Measurements from ENCODE around the gene TEAD1. TPM values are rescaled to one million over a fixed set of nuclear protein-coding genes. Genes with fewer than 3 reads are reported as not detected.

Gene TEAD1
- total RNA-seq, 1 experiment from 2014 or later = not detected

DNA sequence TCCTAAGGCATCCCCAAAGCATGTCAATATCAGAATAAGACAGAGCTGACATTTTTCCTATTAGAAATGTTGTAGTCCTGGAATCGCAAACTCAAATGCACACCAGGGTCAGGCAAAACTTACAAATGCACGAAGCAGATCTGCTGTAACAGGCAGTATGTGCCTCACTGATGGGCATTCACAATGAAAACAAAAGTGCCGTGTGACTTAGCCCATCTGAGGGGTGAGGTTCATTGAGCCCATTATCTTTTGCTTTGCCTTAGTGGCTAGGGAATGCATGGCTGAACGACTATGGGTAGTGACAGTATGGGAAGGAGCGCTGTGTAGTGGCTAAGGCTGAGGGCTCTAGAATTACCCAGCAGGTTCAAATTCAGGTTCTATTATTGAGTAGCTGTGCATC lies 291.8 kb downstream of the TEAD1 start:
- H3K9me2 ChIP-seq (replicated peaks; ENCODE audit: insufficient read depth, low read length) = no peaks in the 10 kb centered on the region
- no peaks in the 10 kb centered on the region for H3K27me3 ChIP-seq (ENCODE audit: low read length)
- H4K20me1 ChIP-seq (ENCODE audit: insufficient read depth, low read depth, low read length) = no peaks in the 10 kb centered on the region
- H3K27ac ChIP-seq (ENCODE audit: low read length) = no peak overlapping the region
- H3K4me2 ChIP-seq (ENCODE audit: low read depth, low read length, poor library complexity, severe bottlenecking) = no peak overlapping the region
- no peak overlapping the region for H3K4me3 ChIP-seq (ENCODE audit: low read length)
- no peaks in the 10 kb centered on the region for H3K36me3 ChIP-seq (ENCODE audit: insufficient read depth, low read length)
- no peaks in the 10 kb centered on the region for H3K4me1 ChIP-seq (ENCODE audit: low read length)
- DNase-seq = no peak
- no peak overlapping the region for H3K9ac ChIP-seq (ENCODE audit: low read length)
- H3K79me2 ChIP-seq (ENCODE audit: low read length) = no peaks in the 10 kb centered on the region
- H2AFZ ChIP-seq (ENCODE audit: low read length) = no peak overlapping the region
- H3K9me3 ChIP-seq (ENCODE audit: low read length) = no peaks in the 10 kb centered on the region

DNA sequence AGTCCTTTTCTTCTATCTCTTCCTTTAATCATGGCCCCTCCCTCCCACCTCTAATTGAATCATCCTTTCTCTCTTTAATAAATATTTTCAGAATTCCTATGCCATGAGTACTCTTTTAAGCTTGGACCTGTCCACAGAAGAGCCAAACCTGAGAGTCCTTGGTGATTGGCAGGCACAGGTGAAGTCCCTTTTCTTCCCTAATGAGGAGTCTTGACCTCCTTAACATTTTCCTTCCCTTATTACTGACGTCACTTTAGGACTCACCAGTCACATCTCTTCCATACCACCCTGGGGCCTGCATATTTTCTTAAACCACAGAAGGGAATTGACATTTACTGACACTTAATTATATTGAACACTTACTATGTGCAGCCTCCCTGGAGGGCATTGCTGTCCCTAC lies 293.9 kb downstream of the TEAD1 start:
- Histone ChIP-seq H3K36me3 (ENCODE audit: insufficient read depth, low read length) (no peaks in the 10 kb centered on the region), H3K79me2 (ENCODE audit: low read length) (no peaks in the 10 kb centered on the region), H3K4me3 (ENCODE audit: low read length) (no peak overlapping the region), H3K4me1 (ENCODE audit: low read length) (no peaks in the 10 kb centered on the region), H3K27me3 (ENCODE audit: low read length) (no peaks in the 10 kb centered on the region), H3K9me2 (replicated peaks; ENCODE audit: insufficient read depth, low read length) (no peaks in the 10 kb centered on the region), H3K4me2 (ENCODE audit: low read depth, low read length, poor library complexity, severe bottlenecking) (no peak overlapping the region), H3K27ac (ENCODE audit: low read length) (no peak overlapping the region), H2AFZ (ENCODE audit: low read length) (no peak overlapping the region), H3K9ac (ENCODE audit: low read length) (no peak overlapping the region), H4K20me1 (ENCODE audit: insufficient read depth, low read depth, low read length) (no peaks in the 10 kb centered on the region), H3K9me3 (ENCODE audit: low read length) (no peaks in the 10 kb centered on the region)
- DNase-seq = no peak

DNA sequence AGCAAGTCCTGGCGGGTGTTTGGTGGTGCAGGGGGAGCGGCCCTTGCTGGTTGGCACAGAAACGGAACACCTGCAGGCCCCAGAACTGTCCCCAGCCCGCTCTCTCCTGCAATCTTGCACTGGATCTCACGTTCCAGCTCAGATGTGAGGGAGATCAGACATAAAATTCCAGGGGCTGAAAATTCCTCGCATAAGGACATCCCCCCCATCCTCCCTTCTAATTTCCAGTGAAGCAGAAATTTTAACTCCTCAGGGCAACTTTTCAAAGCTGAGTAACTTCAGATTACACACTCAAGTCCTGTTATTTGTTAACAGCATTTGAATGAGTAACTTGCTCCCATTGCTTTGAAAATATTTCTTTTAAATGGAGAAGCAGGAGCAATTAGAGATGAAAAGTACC lies 294.6 kb downstream of the TEAD1 start:
- Histone ChIP-seq H3K36me3 (ENCODE audit: insufficient read depth, low read length) (no peaks in the 10 kb centered on the region), H3K9ac (ENCODE audit: low read length) (no peak overlapping the region), H3K27me3 (ENCODE audit: low read length) (peaks cover 1% of the 10 kb centered on the region; the same call in 1 of the 2 replicates), H3K4me3 (ENCODE audit: low read length) (no peak overlapping the region), H3K4me2 (ENCODE audit: low read depth, low read length, poor library complexity, severe bottlenecking) (no peak overlapping the region), H2AFZ (ENCODE audit: low read length) (no peak overlapping the region), H3K27ac (ENCODE audit: low read length) (no peak overlapping the region), H3K79me2 (ENCODE audit: low read length) (no peaks in the 10 kb centered on the region), H3K9me2 (replicated peaks; ENCODE audit: insufficient read depth, low read length) (no peaks in the 10 kb centered on the region), H3K4me1 (ENCODE audit: low read length) (no peaks in the 10 kb centered on the region), H3K9me3 (ENCODE audit: low read length) (no peaks in the 10 kb centered on the region), H4K20me1 (ENCODE audit: insufficient read depth, low read depth, low read length) (no peaks in the 10 kb centered on the region)
- DNase-seq = no peak

DNA sequence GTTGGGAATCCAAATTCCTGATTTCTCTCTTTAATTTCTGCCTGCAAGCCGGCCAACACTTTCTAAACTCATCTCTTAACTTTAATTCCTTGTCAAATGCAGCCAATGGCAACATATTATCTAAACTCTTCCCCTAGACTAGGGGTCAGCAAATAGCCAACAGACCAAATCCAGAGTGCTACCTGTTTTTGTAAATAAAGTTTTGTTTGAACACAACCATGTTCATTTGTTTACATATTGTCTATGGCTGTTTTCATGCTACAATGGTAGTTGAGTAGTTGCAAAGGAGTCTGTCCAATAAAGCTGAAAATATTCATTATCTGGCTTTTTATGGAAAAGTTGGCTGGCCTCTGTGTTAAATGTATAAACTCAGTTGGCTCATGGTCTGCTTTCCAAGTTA lies 297.7 kb downstream of the TEAD1 start:
- no peak for DNase-seq
- no peaks in the 10 kb centered on the region for H3K9me3 ChIP-seq (ENCODE audit: low read length)
- no peaks in the 10 kb centered on the region for H3K4me1 ChIP-seq (ENCODE audit: low read length)
- H3K4me2 ChIP-seq (ENCODE audit: low read depth, low read length, poor library complexity, severe bottlenecking) = no peak overlapping the region
- H3K27ac ChIP-seq (ENCODE audit: low read length) = no peak overlapping the region
- peaks cover 6% of the 10 kb centered on the region; the same call in 1 of the 2 replicates for H3K27me3 ChIP-seq (ENCODE audit: low read length)
- H3K79me2 ChIP-seq (ENCODE audit: low read length) = no peaks in the 10 kb centered on the region
- H2AFZ ChIP-seq (ENCODE audit: low read length) = no peak overlapping the region
- H3K36me3 ChIP-seq (ENCODE audit: insufficient read depth, low read length) = no peaks in the 10 kb centered on the region
- H3K4me3 ChIP-seq (ENCODE audit: low read length) = no peak overlapping the region
- no peak overlapping the region for H3K9ac ChIP-seq (ENCODE audit: low read length)
- no peaks in the 10 kb centered on the region for H4K20me1 ChIP-seq (ENCODE audit: insufficient read depth, low read depth, low read length)
- no peaks in the 10 kb centered on the region for H3K9me2 ChIP-seq (replicated peaks; ENCODE audit: insufficient read depth, low read length)

DNA sequence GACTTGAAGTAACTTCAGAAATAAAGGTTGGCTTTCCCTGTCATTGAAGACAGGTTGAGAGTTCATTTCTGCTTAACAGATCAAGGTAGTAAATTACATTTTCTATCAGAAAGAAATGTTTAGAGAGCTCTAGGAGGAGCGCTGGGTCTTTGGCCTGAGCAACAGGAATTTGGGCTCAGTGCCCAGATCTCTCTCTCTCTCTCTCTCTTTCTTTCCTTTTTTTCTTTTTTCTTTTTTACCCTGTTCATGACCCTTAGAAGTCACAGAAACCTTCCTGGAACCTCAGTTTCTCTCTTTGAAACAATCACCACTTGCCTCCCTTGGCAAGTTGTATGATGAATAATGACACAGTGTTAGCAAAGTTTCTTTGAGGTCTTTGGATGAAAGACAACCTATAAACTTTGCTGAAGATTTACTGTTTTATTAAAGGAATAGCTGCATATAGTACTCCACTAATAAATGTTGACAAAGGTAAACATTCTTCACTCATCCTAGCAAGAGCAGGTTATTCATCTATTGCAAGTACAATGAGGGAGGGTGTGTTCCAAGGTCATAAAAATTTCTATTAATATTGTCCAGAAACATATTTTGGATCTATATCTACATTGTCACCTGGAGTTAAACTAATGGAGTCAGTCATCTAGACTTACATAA lies 299.4 kb downstream of the TEAD1 start:
- Histone ChIP-seq H3K36me3 (ENCODE audit: insufficient read depth, low read length) (no peaks in the 10 kb centered on the region), H4K20me1 (ENCODE audit: insufficient read depth, low read depth, low read length) (no peaks in the 10 kb centered on the region), H3K27me3 (ENCODE audit: low read length) (peaks cover 6% of the 10 kb centered on the region; the same call in 1 of the 2 replicates), H3K79me2 (ENCODE audit: low read length) (no peaks in the 10 kb centered on the region), H2AFZ (ENCODE audit: low read length) (no peak overlapping the region), H3K9ac (ENCODE audit: low read length) (no peak overlapping the region), H3K4me1 (ENCODE audit: low read length) (no peaks in the 10 kb centered on the region), H3K4me3 (ENCODE audit: low read length) (no peak overlapping the region), H3K27ac (ENCODE audit: low read length) (no peak overlapping the region), H3K9me2 (replicated peaks; ENCODE audit: insufficient read depth, low read length) (no peaks in the 10 kb centered on the region), H3K9me3 (ENCODE audit: low read length) (no peaks in the 10 kb centered on the region), H3K4me2 (ENCODE audit: low read depth, low read length, poor library complexity, severe bottlenecking) (no peak overlapping the region)
- no peak for DNase-seq

DNA sequence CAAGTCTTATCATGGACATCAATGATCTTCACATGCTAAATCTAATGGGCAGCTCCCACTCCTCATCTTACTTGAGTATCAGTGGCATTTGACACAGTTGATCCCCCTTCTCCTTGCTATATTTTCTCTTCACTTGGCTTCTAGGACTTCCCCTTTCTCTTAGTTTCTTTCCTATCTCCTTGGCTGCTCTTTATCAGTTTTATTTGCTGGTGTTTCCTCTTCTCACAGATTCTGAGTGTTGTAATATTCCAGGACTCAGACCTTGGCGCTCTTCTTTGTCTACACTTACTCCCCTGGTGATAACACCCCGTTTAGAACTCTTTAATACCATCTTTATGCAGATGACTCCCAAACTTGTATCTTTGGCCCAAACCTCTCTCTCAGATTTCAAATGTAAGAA lies 301.0 kb downstream of the TEAD1 start:
- Histone ChIP-seq H3K4me1 (ENCODE audit: low read length) (no peaks in the 10 kb centered on the region), H3K79me2 (ENCODE audit: low read length) (no peaks in the 10 kb centered on the region), H3K4me3 (ENCODE audit: low read length) (no peak overlapping the region), H3K9me2 (replicated peaks; ENCODE audit: insufficient read depth, low read length) (no peaks in the 10 kb centered on the region), H3K36me3 (ENCODE audit: insufficient read depth, low read length) (no peaks in the 10 kb centered on the region), H2AFZ (ENCODE audit: low read length) (no peak overlapping the region), H4K20me1 (ENCODE audit: insufficient read depth, low read depth, low read length) (no peaks in the 10 kb centered on the region), H3K4me2 (ENCODE audit: low read depth, low read length, poor library complexity, severe bottlenecking) (no peak overlapping the region), H3K9me3 (ENCODE audit: low read length) (no peaks in the 10 kb centered on the region), H3K27me3 (ENCODE audit: low read length) (peaks cover 6% of the 10 kb centered on the region; the same call in 1 of the 2 replicates), H3K27ac (ENCODE audit: low read length) (no peak overlapping the region), H3K9ac (ENCODE audit: low read length) (no peak overlapping the region)
- DNase-seq = no peak

DNA sequence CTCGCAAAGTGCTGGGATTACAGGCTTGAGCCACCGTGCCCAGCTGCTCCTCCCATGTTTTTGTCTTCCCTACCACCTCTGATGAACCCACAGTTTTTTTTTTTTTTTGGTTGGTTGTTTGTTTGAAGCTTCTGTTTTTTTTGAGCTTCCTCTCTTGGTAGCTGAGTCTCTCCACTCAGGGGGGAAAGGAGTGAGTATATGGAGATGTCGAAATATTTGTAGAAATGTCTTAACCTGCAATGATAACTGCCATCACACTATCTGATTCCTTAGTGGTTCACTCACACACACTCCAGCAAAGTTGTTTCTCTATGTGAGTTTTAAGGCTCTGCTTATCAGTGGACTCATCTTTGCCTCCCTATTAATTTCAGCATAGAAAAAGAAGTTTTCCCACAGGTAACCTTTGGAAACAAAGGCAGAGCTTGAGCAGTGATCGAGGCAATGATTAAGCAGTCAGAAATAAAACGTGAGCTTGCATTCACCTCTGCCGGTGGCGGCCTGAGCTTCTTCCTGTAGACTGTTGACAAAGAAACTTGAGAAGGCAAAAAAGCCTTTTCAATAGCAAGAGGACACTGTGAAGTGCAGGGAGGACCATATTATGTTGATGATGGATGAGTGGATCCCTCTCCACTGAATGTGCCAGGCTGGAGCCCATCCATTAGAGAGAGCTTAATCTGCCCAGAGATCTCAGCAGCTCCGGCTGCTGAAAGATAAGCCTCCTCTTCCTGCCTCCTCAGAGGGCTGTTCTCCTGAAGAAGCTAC lies 305.9 kb downstream of the TEAD1 start:
- Histone ChIP-seq H3K9me2 (replicated peaks; ENCODE audit: insufficient read depth, low read length) (no peaks in the 10 kb centered on the region), H3K4me2 (ENCODE audit: low read depth, low read length, poor library complexity, severe bottlenecking) (no peak overlapping the region), H3K79me2 (ENCODE audit: low read length) (no peaks in the 10 kb centered on the region), H3K36me3 (ENCODE audit: insufficient read depth, low read length) (no peaks in the 10 kb centered on the region), H3K9ac (ENCODE audit: low read length) (no peak overlapping the region), H3K27ac (ENCODE audit: low read length) (no peak overlapping the region), H3K9me3 (ENCODE audit: low read length) (no peaks in the 10 kb centered on the region), H3K4me3 (ENCODE audit: low read length) (no peak overlapping the region), H3K27me3 (ENCODE audit: low read length) (no peaks in the 10 kb centered on the region), H2AFZ (ENCODE audit: low read length) (no peak overlapping the region), H3K4me1 (ENCODE audit: low read length) (no peaks in the 10 kb centered on the region), H4K20me1 (ENCODE audit: insufficient read depth, low read depth, low read length) (no peaks in the 10 kb centered on the region)
- no peak for DNase-seq

DNA sequence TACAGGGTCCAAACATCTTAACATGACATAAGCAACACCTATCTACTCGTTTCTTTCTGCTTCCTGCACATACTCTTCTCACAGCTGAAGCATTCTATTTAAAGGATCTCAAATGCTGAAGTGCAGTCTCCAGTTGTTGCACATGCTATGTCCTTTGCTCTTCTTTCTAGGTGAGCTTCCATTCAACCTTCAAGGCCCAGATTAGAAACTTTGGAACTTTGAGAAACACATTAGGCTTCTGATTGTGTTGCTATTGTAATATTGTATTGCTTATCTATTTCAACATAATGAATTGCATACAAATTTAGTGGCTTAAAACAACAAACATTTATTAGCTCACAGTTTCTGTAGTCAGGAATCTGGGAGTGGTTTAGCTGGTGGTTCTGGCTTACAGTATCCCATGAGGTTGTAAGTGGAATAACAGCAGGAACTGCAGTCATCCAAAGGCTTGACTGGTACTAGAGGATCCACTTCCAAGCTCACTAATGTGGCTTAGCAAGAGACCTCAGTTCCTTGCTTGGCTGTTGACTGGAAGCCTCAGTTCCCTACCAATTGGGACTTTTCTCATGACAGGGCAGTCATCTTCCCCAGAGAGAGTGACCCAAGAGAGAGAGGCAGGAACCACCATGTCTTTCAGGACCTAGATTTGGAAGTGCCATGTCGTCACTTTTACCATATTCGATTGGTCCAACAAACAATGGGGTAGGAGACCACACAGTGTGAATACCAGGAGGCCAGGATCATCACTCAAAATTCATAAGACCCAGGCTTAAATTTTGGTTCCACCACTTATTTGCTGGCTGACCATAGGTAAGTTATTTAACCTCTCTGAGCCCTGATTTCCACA lies 307.7 kb downstream of the TEAD1 start:
- no peak overlapping the region for H3K4me2 ChIP-seq (ENCODE audit: low read depth, low read length, poor library complexity, severe bottlenecking)
- no peaks in the 10 kb centered on the region for H3K27me3 ChIP-seq (ENCODE audit: low read length)
- no peaks in the 10 kb centered on the region for H3K79me2 ChIP-seq (ENCODE audit: low read length)

More for the DNA sequence above, 307.7 kb downstream of the TEAD1 start:
- no peaks in the 10 kb centered on the region for H4K20me1 ChIP-seq (ENCODE audit: insufficient read depth, low read depth, low read length)
- H3K9me2 ChIP-seq (replicated peaks; ENCODE audit: insufficient read depth, low read length) = no peaks in the 10 kb centered on the region
- no peak overlapping the region for H3K4me3 ChIP-seq (ENCODE audit: low read length)
- H3K4me1 ChIP-seq (ENCODE audit: low read length) = no peaks in the 10 kb centered on the region
- H3K9me3 ChIP-seq (ENCODE audit: low read length) = no peaks in the 10 kb centered on the region
- H3K9ac ChIP-seq (ENCODE audit: low read length) = no peak overlapping the region
- H3K36me3 ChIP-seq (ENCODE audit: insufficient read depth, low read length) = no peaks in the 10 kb centered on the region
- H3K27ac ChIP-seq (ENCODE audit: low read length) = no peak overlapping the region
- DNase-seq = no peak
- H2AFZ ChIP-seq (ENCODE audit: low read length) = no peak overlapping the region

Data from Karpas-422 (cell line).